Parathyroid adenoma (tissue), 2 donors: ENCODE data around the gene ARFGAP3.

ENCODE experiments used
- H2AFZ ChIP-seq: fragments of 300-600 bp; sonication (generic); one replicate; pipeline ENCODE4 v1.7.0; 2017; ENCODE audit warnings: antibody characterized with exemption, mild to moderate bottlenecking
- H3K27ac ChIP-seq: fragments of 300-600 bp; sonication (generic); one replicate; pipeline ENCODE4 v1.7.0; 2017
- H3K27me3 ChIP-seq: fragments of 300-600 bp; sonication (generic); one replicate; pipeline ENCODE4 v1.7.0; 2017; ENCODE audit warnings: low read length; ENCODE audit not compliant: control insufficient read depth, insufficient read depth
- H3K36me3 ChIP-seq: fragments of 300-600 bp; sonication (generic); one replicate; pipeline ENCODE4 v1.7.0; 2017; ENCODE audit warnings: low read length; ENCODE audit not compliant: control insufficient read depth, insufficient read depth
- H3K4me1 ChIP-seq: fragments of 300-600 bp; sonication (generic); one replicate; pipeline ENCODE4 v1.7.0; 2017; ENCODE audit warnings: control low read depth
- H3K4me2 ChIP-seq: fragments of 300-600 bp; sonication (generic); one replicate; pipeline ENCODE4 v1.7.0; 2017; ENCODE audit warnings: low read length
- H3K4me3 ChIP-seq: fragments of 300-600 bp; sonication (generic); one replicate; pipeline ENCODE4 v1.7.0; 2017; ENCODE audit warnings: low read depth, low read length
- H3K79me2 ChIP-seq: fragments of 300-600 bp; sonication (generic); one replicate; pipeline ENCODE4 v1.7.0; 2017; ENCODE audit warnings: control low read depth
- H3K9ac ChIP-seq: fragments of 300-600 bp; sonication (generic); one replicate; pipeline ENCODE4 v1.7.0; 2017; ENCODE audit warnings: mild to moderate bottlenecking
- H3K9me3 ChIP-seq: fragments of 300-600 bp; sonication (generic); one replicate; pipeline ENCODE4 v1.7.0; 2017; ENCODE audit warnings: low read length; ENCODE audit not compliant: control insufficient read depth
- TF ChIP-seq, protein P1 (sequence below): fragments of 300-600 bp; sonication (generic); IDR thresholded peaks from one replicate; pipeline ENCODE4 v1.7.0; 2017; ENCODE audit warnings: antibody characterized with exemption, mild to moderate bottlenecking
- donor health status: primary hyperparathyroidism.

ARFGAP3 gene

DNA sequence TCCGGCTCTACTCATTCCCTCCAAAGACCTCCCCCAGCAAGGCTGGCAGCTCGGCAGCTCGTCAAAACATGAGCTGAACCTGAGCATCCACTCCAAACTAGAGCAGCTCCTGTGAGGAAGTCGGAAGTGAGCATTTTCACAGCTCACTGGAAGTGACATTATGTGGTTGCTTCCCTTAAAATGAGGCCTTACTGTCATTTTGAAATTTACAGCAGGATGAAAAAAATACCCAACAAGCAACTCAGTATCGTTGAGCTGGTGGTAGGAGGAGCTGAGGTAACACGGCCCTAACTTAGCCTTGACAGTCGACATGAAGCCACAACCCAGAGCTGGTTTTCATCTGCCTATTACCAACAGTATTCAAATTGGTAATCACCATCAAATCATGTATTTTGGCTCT, 38.0 kb upstream of the ARFGAP3 start:
- Histone ChIP-seq H3K9me3 (no peaks in the 10 kb centered on the region), H3K9ac (no peak overlapping the region), H3K4me2 (no peak overlapping the region), H3K27ac (no peak overlapping the region), H3K79me2 (peaks cover 5% of the 10 kb centered on the region), H3K4me3 (no peak overlapping the region), H3K27me3 (no peaks in the 10 kb centered on the region), H2AFZ (no peak overlapping the region), H3K4me1 (no peaks in the 10 kb centered on the region), H3K36me3 (no peaks in the 10 kb centered on the region)
- TF ChIP-seq, protein P1, sequence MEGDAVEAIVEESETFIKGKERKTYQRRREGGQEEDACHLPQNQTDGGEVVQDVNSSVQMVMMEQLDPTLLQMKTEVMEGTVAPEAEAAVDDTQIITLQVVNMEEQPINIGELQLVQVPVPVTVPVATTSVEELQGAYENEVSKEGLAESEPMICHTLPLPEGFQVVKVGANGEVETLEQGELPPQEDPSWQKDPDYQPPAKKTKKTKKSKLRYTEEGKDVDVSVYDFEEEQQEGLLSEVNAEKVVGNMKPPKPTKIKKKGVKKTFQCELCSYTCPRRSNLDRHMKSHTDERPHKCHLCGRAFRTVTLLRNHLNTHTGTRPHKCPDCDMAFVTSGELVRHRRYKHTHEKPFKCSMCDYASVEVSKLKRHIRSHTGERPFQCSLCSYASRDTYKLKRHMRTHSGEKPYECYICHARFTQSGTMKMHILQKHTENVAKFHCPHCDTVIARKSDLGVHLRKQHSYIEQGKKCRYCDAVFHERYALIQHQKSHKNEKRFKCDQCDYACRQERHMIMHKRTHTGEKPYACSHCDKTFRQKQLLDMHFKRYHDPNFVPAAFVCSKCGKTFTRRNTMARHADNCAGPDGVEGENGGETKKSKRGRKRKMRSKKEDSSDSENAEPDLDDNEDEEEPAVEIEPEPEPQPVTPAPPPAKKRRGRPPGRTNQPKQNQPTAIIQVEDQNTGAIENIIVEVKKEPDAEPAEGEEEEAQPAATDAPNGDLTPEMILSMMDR, result no peak

DNA sequence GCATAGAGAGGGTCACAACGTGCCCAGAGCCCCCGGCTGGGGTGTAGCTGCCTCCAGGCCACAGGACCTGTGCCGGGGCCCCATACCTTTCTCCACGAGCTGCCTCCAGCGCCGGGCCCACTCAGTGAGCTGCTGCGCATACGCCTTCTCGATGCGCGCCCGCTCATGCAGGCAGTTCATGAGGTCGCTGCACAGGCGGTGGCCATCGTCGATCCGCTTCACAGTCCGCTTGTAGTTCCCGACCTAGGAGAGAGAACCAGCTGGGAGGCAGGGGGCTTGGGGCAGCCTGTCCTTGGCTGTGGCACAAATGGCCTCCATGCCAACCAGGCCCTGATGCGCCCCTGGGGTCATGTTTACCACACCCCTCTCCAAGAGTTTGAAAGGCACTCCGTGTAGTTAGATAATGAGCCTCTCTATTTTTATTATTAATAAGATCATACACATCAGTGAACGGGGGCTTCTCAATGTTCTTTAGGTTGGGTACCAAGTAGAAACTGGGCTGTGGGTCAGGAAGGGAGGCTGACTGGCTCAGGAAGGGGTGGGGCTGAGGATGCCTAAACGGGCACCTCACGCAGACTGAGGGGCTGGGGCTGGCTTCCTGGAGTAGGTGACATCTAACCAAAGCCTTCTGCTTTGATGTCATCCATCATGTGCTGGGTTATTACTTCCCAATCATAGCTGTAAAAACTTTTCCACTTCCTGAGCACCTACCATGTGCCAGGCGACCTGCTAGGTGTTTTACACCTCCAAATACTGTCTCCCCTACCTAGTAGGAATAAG, 36.5 kb upstream of the ARFGAP3 start:
- TF ChIP-seq, protein P1, result no peak
- no peak overlapping the region for H3K9ac ChIP-seq
- H3K36me3 ChIP-seq, result no peaks in the 10 kb centered on the region
- no peaks in the 10 kb centered on the region for H3K4me1 ChIP-seq
- H3K79me2 ChIP-seq, result no peaks in the 10 kb centered on the region
- no peak overlapping the region for H2AFZ ChIP-seq
- no peaks in the 10 kb centered on the region for H3K9me3 ChIP-seq
- H3K4me3 ChIP-seq, result no peak overlapping the region
- H3K27ac ChIP-seq, result no peak overlapping the region
- H3K4me2 ChIP-seq, result no peak overlapping the region
- no peaks in the 10 kb centered on the region for H3K27me3 ChIP-seq

DNA sequence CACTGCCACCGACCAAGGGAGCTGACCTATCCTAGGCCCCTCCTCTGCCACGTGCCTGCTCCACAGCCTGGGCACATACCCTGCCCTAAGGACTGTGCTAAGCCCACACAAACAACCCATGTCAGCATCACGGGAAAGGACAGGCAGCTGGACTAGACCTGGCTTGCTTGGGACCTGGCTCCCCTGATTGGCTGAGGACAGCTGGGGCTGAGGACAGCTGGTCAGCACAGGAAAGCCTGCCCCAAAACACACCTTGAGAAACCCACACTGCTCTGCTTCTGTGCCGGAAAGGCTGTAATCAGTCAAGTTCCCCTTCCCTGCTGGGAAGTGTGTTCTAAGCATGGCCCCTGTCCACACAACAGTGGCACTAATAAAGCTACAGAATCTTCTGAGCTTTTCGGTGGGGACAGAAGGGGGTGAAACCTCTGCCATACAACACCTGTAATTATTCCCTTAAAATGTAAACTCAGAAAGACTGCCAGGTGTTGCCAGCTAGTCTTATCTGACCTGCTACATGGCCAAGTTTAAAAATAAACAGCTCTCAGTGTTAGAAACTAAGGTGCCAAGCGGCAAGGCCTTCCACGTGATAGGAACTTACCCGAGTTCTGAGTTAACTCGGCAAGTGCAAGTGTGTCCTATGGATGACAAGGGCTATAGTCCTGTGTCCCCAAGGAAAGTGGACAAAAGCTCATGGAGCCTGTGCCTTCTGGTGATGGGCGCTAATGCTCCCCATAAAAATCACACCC, 35.7 kb upstream of the ARFGAP3 start:
- TF ChIP-seq, protein P1, result no peak
- H3K79me2 ChIP-seq, result no peaks in the 10 kb centered on the region
- no peak overlapping the region for H3K27ac ChIP-seq
- H3K4me1 ChIP-seq, result no peaks in the 10 kb centered on the region
- no peak overlapping the region for H3K9ac ChIP-seq
- no peak overlapping the region for H3K4me3 ChIP-seq
- H3K9me3 ChIP-seq, result no peaks in the 10 kb centered on the region
- H3K36me3 ChIP-seq, result no peaks in the 10 kb centered on the region
- no peaks in the 10 kb centered on the region for H3K27me3 ChIP-seq
- H3K4me2 ChIP-seq, result no peak overlapping the region
- H2AFZ ChIP-seq, result no peak overlapping the region

DNA sequence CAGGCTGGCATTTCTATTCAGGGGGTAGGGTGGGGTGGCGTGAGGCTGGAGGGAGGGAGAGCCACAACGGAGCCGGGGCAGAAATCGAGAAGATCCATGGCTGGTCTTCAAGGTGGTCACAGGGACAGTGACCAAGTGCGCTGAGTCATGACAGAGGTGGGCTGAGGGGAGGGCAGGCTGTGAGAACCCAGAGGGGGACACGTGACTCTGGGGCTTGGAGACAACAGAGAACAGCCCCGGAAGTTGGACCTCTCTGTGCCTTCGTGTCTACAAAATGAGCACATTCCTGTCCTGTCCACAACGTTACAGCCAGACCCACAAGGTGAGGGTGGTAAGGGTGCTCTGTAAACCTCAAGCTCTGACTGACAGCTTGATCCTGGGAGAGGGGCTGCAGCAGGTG, 35.1 kb upstream of the ARFGAP3 start:
- no peaks in the 10 kb centered on the region for H3K79me2 ChIP-seq
- no peak overlapping the region for H3K9ac ChIP-seq
- H3K4me1 ChIP-seq, result no peaks in the 10 kb centered on the region
- no peaks in the 10 kb centered on the region for H3K27me3 ChIP-seq
- H3K4me3 ChIP-seq, result no peak overlapping the region
- H2AFZ ChIP-seq, result no peak overlapping the region
- H3K36me3 ChIP-seq, result no peaks in the 10 kb centered on the region
- no peak overlapping the region for H3K27ac ChIP-seq
- TF ChIP-seq, protein P1, result no peak
- H3K9me3 ChIP-seq, result no peaks in the 10 kb centered on the region
- H3K4me2 ChIP-seq, result no peak overlapping the region
